Endothelial cell of umbilical vein (primary cell): ENCODE data around the gene ADCYAP1R1. TPM values are rescaled to one million over a fixed set of nuclear protein-coding genes. Genes with fewer than 3 reads are reported as not detected.

Experiments used
- BruUV-seq: library from RNA; stranded (reverse); fragments of 400-500 nt; replicated peaks from 2 replicates; lab custom pipeline; 2021; lab: Mats Ljungman, UMichigan
- CTCF ChIA-PET: fragments of 300-600, 350-600 bp; sonication (Branson Sonifier 250); formaldehyde crosslinking; loops from one replicate; lab custom pipeline; 2021; ENCODE audit warnings: antibody characterized with exemption, inconsistent platforms; lab: Charles Lee
- POLR2A ChIA-PET: fragments of 300-600, 350-600 bp; sonication (Branson Sonifier 250); formaldehyde crosslinking; loops from one replicate; lab custom pipeline; 2021; ENCODE audit warnings: antibody characterized with exemption, inconsistent platforms; lab: Charles Lee
- DNase-seq: peaks from one replicate; pipeline ENCODE4 v3.0.0-alpha.2; 2011; ENCODE audit warnings: low read depth, low spot score
- FAIRE-seq: peaks from 2 replicates; lab custom pipeline; 2011; peaks lifted over from hg19 to GRCh38; lab: Jason Lieb, UNC
- H2AFZ ChIP-seq: 2 replicates; pipeline ENCODE4 v1.6.0; 2012; ENCODE audit warnings: low read depth, low read length, control low read depth, inconsistent platforms
- H3K27ac ChIP-seq: 2 replicates; pipeline ENCODE4 v1.5.1; 2011; ENCODE audit warnings: low read depth, mild to moderate bottlenecking, control low read depth, low read length, moderate library complexity; ENCODE audit not compliant: insufficient read depth
- H3K27me3 ChIP-seq, 2 experiments: 2 replicates each; pipeline versions ENCODE4 v1.6.0 to v1.6.1; 2011; ENCODE audit warnings: low read length in 2 of 2, mixed read lengths in 1 of 2; ENCODE audit not compliant: control insufficient read depth in 2 of 2, insufficient read depth in 2 of 2
- H3K36me3 ChIP-seq, 2 experiments: 2 replicates in 1 of 2; 3 replicates in 1 of 2; pipeline ENCODE4 v1.5.1; 2011; ENCODE audit warnings: low read length in 2 of 2, mild to moderate bottlenecking in 1 of 2, moderate library complexity in 1 of 2; ENCODE audit not compliant: control insufficient read depth in 2 of 2, insufficient read depth in 2 of 2; ENCODE audit errors: extremely low read depth in 1 of 2
- H3K4me1 ChIP-seq: 3 replicates; pipeline ENCODE4 v1.5.1; 2011; ENCODE audit warnings: mild to moderate bottlenecking, low read length; ENCODE audit not compliant: control insufficient read depth, insufficient read depth; ENCODE audit errors: extremely low read depth
- H3K4me2 ChIP-seq: 2 replicates; pipeline ENCODE4 v1.6.1; 2011; ENCODE audit warnings: low read length, control low read depth, mixed read lengths; ENCODE audit not compliant: insufficient read depth
- H3K4me3 ChIP-seq, 3 experiments: fragments of 200-600 bp in 1 of 3; sonication (generic), shearing (Covaris generic) in 1 of 3; replicated peaks in 1 of 3; 2 replicates each; pipeline ENCODE4 v1.5.1; 2011 to 2016; ENCODE audit warnings: control low read depth in 3 of 3, low read length in 3 of 3, mild to moderate bottlenecking in 2 of 3, inconsistent platforms in 1 of 3, low read depth in 1 of 3, moderate library complexity in 1 of 3; ENCODE audit not compliant: insufficient read depth in 1 of 3
- H3K79me2 ChIP-seq: 2 replicates; pipeline ENCODE4 v1.6.0; 2012; ENCODE audit warnings: low read length, inconsistent platforms; ENCODE audit not compliant: control insufficient read depth, insufficient read depth
- H3K9ac ChIP-seq: replicated peaks from 2 replicates; pipeline ENCODE3; 2011; ENCODE audit warnings: low read length, control low read depth; ENCODE audit not compliant: insufficient read depth; ENCODE audit errors: extremely low read depth
- H3K9me1 ChIP-seq: replicated peaks from 3 replicates; pipeline ENCODE4 v1.6.0; 2011; ENCODE audit warnings: mild to moderate bottlenecking, low read length; ENCODE audit not compliant: control insufficient read depth, insufficient read depth; ENCODE audit errors: extremely low read depth
- H3K9me3 ChIP-seq: replicated peaks from 2 replicates; pipeline ENCODE4 v1.5.1; 2012; ENCODE audit warnings: low read length, inconsistent platforms; ENCODE audit not compliant: control insufficient read depth, insufficient read depth
- H4K20me1 ChIP-seq: replicated peaks from 2 replicates; pipeline ENCODE3; 2011; ENCODE audit warnings: mild to moderate bottlenecking, low read length; ENCODE audit not compliant: control insufficient read depth, insufficient read depth; ENCODE audit errors: extremely low read depth
- FOS ChIP-seq: IDR thresholded peaks from 2 replicates; pipeline ENCODE4 v1.6.1; 2011; ENCODE audit warnings: mild to moderate bottlenecking, low read length, moderate library complexity, borderline replicate concordance; ENCODE audit not compliant: insufficient read depth
- JUN ChIP-seq: IDR thresholded peaks from 2 replicates; pipeline ENCODE4 v1.6.1; 2011; ENCODE audit warnings: borderline replicate concordance, low read depth; ENCODE audit not compliant: insufficient read length, insufficient read depth
- MYC ChIP-seq: IDR thresholded peaks from one replicate; pipeline ENCODE4 v1.6.1; 2011; ENCODE audit warnings: mild to moderate bottlenecking, low read depth, low read length
- POLR2A ChIP-seq: IDR thresholded peaks from 2 replicates; pipeline ENCODE4 v1.6.1; 2012; ENCODE audit warnings: low read depth, mild to moderate bottlenecking, control low read depth, low read length
- dilution Hi-C: fragments of 300-500 bp; cut with MboI; formaldehyde crosslinking; loops from one replicate; pipeline ENCODE4 v1.15.0; 2019; ENCODE audit warnings: low sequenced_read_pairs; ENCODE audit not compliant: extremely low pct_ligation_motif_present
- intact Hi-C: fragments of 100-400 bp; cut with micrococcal nuclease; formaldehyde crosslinking; loops from one replicate; pipeline ENCODE4 v1.10.0; 2022
- polyA plus RNA-seq, 4 experiments: library from polyadenylated mRNA; depleted of rRNA in 3 of 4; stranded (reverse) in 3 of 4; unstranded in 1 of 4; fragments of >200 nt; gene quantifications; 2 replicates each; pipeline versions ENCODE4 v1.2.1 to v1.2.3, GENCODE V29; 2011 to 2012; ENCODE audit warnings: missing spikeins in 1 of 4
- total RNA-seq: library from RNA; stranded (reverse); gene quantifications from 2 replicates; pipeline ENCODE4 v1.2.3, GENCODE V29; 2021

ADCYAP1R1 gene
- total and polyA plus RNA-seq, 2 donors (not counting 3 experiments of a cell fraction or from before 2014, with no cell fraction given): 0.04 TPM; not detected in 1

GRCh38 chr7:31083210-31083786 lies 31.2 kb downstream of the ADCYAP1R1 start:
- Histone ChIP-seq H3K9me1 (no peaks in the 10 kb centered on the region), H3K79me2 (no peaks in the 10 kb centered on the region), H3K9me3 (no peaks in the 10 kb centered on the region), H3K9ac (no peak overlapping the region), H2AFZ (no peak overlapping the region), H3K4me1 (peaks cover 24% of the 10 kb centered on the region), H3K27me3 (no peaks in the 10 kb centered on the region), H3K4me2 (no peak overlapping the region), H3K4me3 (no peak overlapping the region), H4K20me1 (no peaks in the 10 kb centered on the region), H3K36me3 (no peaks in the 10 kb centered on the region), H3K27ac (no peak overlapping the region)
- TF ChIP-seq JUN: no peak
- CTCF ChIA-PET: interaction anchor here (2.4 kb wide), 1 partner anchor 39 kb away, joined by 11 read pairs; no protein-coding TSS in a partner anchor
- intact Hi-C loops: no loop called here
- POLR2A ChIA-PET: no interaction called here
- BruUV-seq: no TSS peak
- DNase-seq: no peak
- dilution Hi-C loops: no loop called here
- no peak for FAIRE-seq

- no peak for FAIRE-seq
- dilution Hi-C loops: no loop called here
Measured at GRCh38 chr7:31084226-31084625, 32.1 kb downstream of the ADCYAP1R1 start.

More at GRCh38 chr7:31084226-31084625, 32.1 kb downstream of the ADCYAP1R1 start:
- no peak overlapping the region for H2AFZ ChIP-seq
- H3K36me3 ChIP-seq: no peaks in the 10 kb centered on the region
- DNase-seq: no peak
- ChIA-PET CTCF (no interaction called here), POLR2A (no interaction called here)
- no peak overlapping the region for H3K4me3 ChIP-seq
- H3K27ac ChIP-seq: no peak overlapping the region
- no peaks in the 10 kb centered on the region for H3K9me3 ChIP-seq
- no peaks in the 10 kb centered on the region for H3K79me2 ChIP-seq
- BruUV-seq: no TSS peak
- peaks cover 24% of the 10 kb centered on the region for H3K4me1 ChIP-seq
- no peak overlapping the region for H3K4me2 ChIP-seq
- H3K9me1 ChIP-seq: no peaks in the 10 kb centered on the region
- intact Hi-C loops: no loop called here
- H3K27me3 ChIP-seq: peaks cover 0 to 2% of the 10 kb centered on the region in 2 experiments
- TF ChIP-seq JUN: no peak
- TF ChIP-seq MYC: no peak
- no peak for TF ChIP-seq POLR2A
- TF ChIP-seq FOS: no peak
- no peak overlapping the region for H3K9ac ChIP-seq
- H4K20me1 ChIP-seq: no peaks in the 10 kb centered on the region
